Measurements from ENCODE around the gene WNT9B.

The WNT9B gene

GRCh38 chr17:46823657-46824056 is 27.7 kb upstream of the WNT9B start:
- H3K4me3 ChIP-seq (IDR thresholded peaks at IDR 0.05; ENCODE audit: insufficient read depth, low read depth, low read length): no peak overlapping the region
- H3K27me3 ChIP-seq (ENCODE audit: insufficient read depth, low read depth): peaks cover 11% of the 10 kb centered on the region; the same call in 1 of the 2 replicates

GRCh38 chr17:46826116-46826515 is 25.3 kb upstream of the WNT9B start:
- Histone ChIP-seq H4K20me1 (ENCODE audit: insufficient read depth) (no peaks in the 10 kb centered on the region), H3K4me2 (no peak overlapping the region), H3K79me2 (ENCODE audit: insufficient read depth, low read depth) (no peaks in the 10 kb centered on the region), H3K4me1 (ENCODE audit: low read depth, poor library complexity, severe bottlenecking) (no peaks in the 10 kb centered on the region), H3K27ac (no peak overlapping the region), H3K27me3 (ENCODE audit: insufficient read depth, low read depth) (no peaks in the 10 kb centered on the region), H2AFZ (ENCODE audit: low read depth) (no peak overlapping the region), H3K36me3 (ENCODE audit: insufficient read depth) (no peaks in the 10 kb centered on the region), H3K4me3 (IDR thresholded peaks at IDR 0.05; ENCODE audit: insufficient read depth, low read depth, low read length) (no peak overlapping the region), H3K9ac (no peak overlapping the region)
- no peak for TF ChIP-seq CTCF (conservative IDR thresholded peaks at IDR 0.05; ENCODE audit: low read depth, low read length)

More at GRCh38 chr17:46823657-46824056, 27.7 kb upstream of the WNT9B start:
- H3K27ac ChIP-seq: no peak overlapping the region
- no peaks in the 10 kb centered on the region for H3K79me2 ChIP-seq (ENCODE audit: insufficient read depth, low read depth)
- H3K36me3 ChIP-seq (ENCODE audit: insufficient read depth): no peaks in the 10 kb centered on the region
- TF ChIP-seq CTCF (conservative IDR thresholded peaks at IDR 0.05; ENCODE audit: low read depth, low read length): no peak
- no peak overlapping the region for H2AFZ ChIP-seq (ENCODE audit: low read depth)
- H3K4me2 ChIP-seq: no peak overlapping the region
- no peak overlapping the region for H3K9ac ChIP-seq
- H4K20me1 ChIP-seq (ENCODE audit: insufficient read depth): no peaks in the 10 kb centered on the region
- H3K4me1 ChIP-seq (ENCODE audit: low read depth, poor library complexity, severe bottlenecking): no peaks in the 10 kb centered on the region

DNA sequence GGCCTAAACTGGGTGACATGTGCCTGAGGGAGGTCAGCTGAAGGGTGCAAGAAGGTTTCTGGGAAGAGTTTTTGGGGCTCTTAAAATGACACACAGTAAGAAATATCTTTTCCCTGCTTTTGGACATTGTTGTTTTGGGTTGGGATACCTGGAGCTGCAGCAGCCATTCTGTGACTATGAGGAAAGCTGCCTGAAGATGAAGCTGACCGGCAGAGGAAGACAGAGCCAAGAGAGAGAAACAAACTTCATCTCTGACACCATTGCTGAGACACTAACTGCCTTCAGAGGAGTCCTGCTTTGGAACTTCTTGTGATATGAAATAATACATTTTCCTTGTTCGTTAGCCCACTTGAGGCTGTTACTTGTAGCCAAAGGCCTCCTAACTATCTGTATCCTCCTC is 24.1 kb upstream of the WNT9B start:
- Histone ChIP-seq H3K9ac (no peak overlapping the region), H3K4me2 (no peak overlapping the region), H3K36me3 (ENCODE audit: insufficient read depth) (no peaks in the 10 kb centered on the region), H3K4me1 (ENCODE audit: low read depth, poor library complexity, severe bottlenecking) (no peaks in the 10 kb centered on the region), H2AFZ (ENCODE audit: low read depth) (no peak overlapping the region), H3K27ac (no peak overlapping the region), H3K4me3 (IDR thresholded peaks at IDR 0.05; ENCODE audit: insufficient read depth, low read depth, low read length) (no peak overlapping the region), H4K20me1 (ENCODE audit: insufficient read depth) (no peaks in the 10 kb centered on the region), H3K79me2 (ENCODE audit: insufficient read depth, low read depth) (no peaks in the 10 kb centered on the region), H3K27me3 (ENCODE audit: insufficient read depth, low read depth) (no peaks in the 10 kb centered on the region)
- TF ChIP-seq CTCF (conservative IDR thresholded peaks at IDR 0.05; ENCODE audit: low read depth, low read length): no peak

GRCh38 chr17:46831573-46832330 is 19.6 kb upstream of the WNT9B start:
- Histone ChIP-seq H3K4me2 (no peak overlapping the region), H3K4me1 (ENCODE audit: low read depth, poor library complexity, severe bottlenecking) (no peaks in the 10 kb centered on the region)

More at GRCh38 chr17:46831573-46832330, 19.6 kb upstream of the WNT9B start:
- Histone ChIP-seq H3K79me2 (ENCODE audit: insufficient read depth, low read depth) (no peaks in the 10 kb centered on the region), H3K27me3 (ENCODE audit: insufficient read depth, low read depth) (no peaks in the 10 kb centered on the region), H4K20me1 (ENCODE audit: insufficient read depth) (no peaks in the 10 kb centered on the region), H2AFZ (ENCODE audit: low read depth) (no peak overlapping the region), H3K4me3 (IDR thresholded peaks at IDR 0.05; ENCODE audit: insufficient read depth, low read depth, low read length) (no peak overlapping the region), H3K9ac (no peak overlapping the region), H3K36me3 (ENCODE audit: insufficient read depth) (no peaks in the 10 kb centered on the region), H3K27ac (no peak overlapping the region)
- no peak for TF ChIP-seq CTCF (conservative IDR thresholded peaks at IDR 0.05; ENCODE audit: low read depth, low read length)
